ENCODE measurements around the gene ADIRF. TPM values are rescaled to one million over a fixed set of nuclear protein-coding genes. Genes with fewer than 3 reads are reported as not detected.
"Not testable (repeated sequence)": the region's sequence is repeated elsewhere in the genome, so short reads cannot be mapped to it uniquely, and the experiment has no call there.

Gene ADIRF
- total RNA-seq, 2 donors from 2014 or later, result 0.53 TPM; not detected in 1

- no peak for TF ChIP-seq CTCF (conservative IDR thresholded peaks at IDR 0.05)
- Histone ChIP-seq H3K9me3 (ENCODE audit: control insufficient read depth, low read length) (no peaks in the 10 kb centered on the region), H3K27ac (ENCODE audit: low read depth, low read length) (no peak overlapping the region), H3K4me3 (ENCODE audit: low read length) (no peak overlapping the region), H3K4me1 (ENCODE audit: control insufficient read depth, insufficient read depth, low read length) (no peaks in the 10 kb centered on the region), H3K9ac (ENCODE audit: extremely low read depth, low read length, poor library complexity, severe bottlenecking) (no peak overlapping the region), H3K36me3 (ENCODE audit: control insufficient read depth, insufficient read depth, low read length) (no peaks in the 10 kb centered on the region), H3K27me3 (ENCODE audit: control insufficient read depth, insufficient read depth, low read length, poor library complexity, severe bottlenecking) (no peaks in the 10 kb centered on the region)
- Mint-ChIP-seq H3K27ac (no peak overlapping the region), H3K36me3 (ENCODE audit: low read depth) (no peaks in the 10 kb centered on the region), H3K4me3 (no peak overlapping the region), H3K9me3 (no peaks in the 10 kb centered on the region), H3K27me3 (ENCODE audit: insufficient read depth) (no peaks in the 10 kb centered on the region), H3K4me1 (no peaks in the 10 kb centered on the region)
- DNase-seq, result no peak
- WGBS, 2 experiments (ENCODE audit: insufficient coverage in 1 of 2, insufficient read length in 1 of 2), result 90% methylated on average over 3 of the region's 3 CpGs; no CpG with 5 or more reads in 1 of the 2 experiments
Observed at GRCh38 chr10:87000491-87000890, 32.2 kb downstream of the ADIRF start.

DNA sequence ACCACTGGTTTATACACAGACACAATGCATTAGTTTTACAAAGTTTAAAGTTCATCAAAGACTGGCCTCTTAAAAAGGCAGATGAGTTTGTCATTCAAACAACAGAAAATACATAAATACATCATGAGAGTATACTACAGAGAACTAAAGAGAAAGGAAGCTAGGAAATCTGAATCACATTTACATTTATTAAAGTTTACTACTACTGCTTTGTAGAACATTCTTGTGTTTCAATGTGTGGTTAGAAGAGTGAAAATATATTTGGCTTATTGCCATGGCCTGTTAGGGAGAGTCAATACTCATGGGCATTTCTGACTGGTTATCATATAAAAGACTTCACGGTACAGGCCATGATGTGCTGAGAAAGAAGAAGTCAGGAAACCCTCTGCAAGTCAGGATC lies 38.8 kb downstream of the ADIRF start:
- not testable (repeated sequence) for DNase-seq; H3K27me3 Mint-ChIP-seq (ENCODE audit: insufficient read depth); H3K27ac Mint-ChIP-seq; H3K27ac ChIP-seq (ENCODE audit: low read depth, low read length); H3K4me1 ChIP-seq (ENCODE audit: control insufficient read depth, insufficient read depth, low read length); H3K27me3 ChIP-seq (ENCODE audit: control insufficient read depth, insufficient read depth, low read length, poor library complexity, severe bottlenecking); H3K4me3 ChIP-seq (ENCODE audit: low read length); H3K9ac ChIP-seq (ENCODE audit: extremely low read depth, low read length, poor library complexity, severe bottlenecking); H3K4me1 Mint-ChIP-seq; H3K9me3 ChIP-seq (ENCODE audit: control insufficient read depth, low read length); H3K36me3 Mint-ChIP-seq (ENCODE audit: low read depth); H3K4me3 Mint-ChIP-seq; H3K36me3 ChIP-seq (ENCODE audit: control insufficient read depth, insufficient read depth, low read length); H3K9me3 Mint-ChIP-seq
- no CpG with 5 or more reads among the region's 1 CpG for WGBS, 2 experiments (ENCODE audit: insufficient coverage in 1 of 2, insufficient read length in 1 of 2)

GRCh38 chr10:87007674-87008073 lies 39.4 kb downstream of the ADIRF start:
- H3K36me3 Mint-ChIP-seq (ENCODE audit: low read depth); H3K36me3 ChIP-seq (ENCODE audit: control insufficient read depth, insufficient read depth, low read length); H3K4me1 Mint-ChIP-seq; H3K27ac Mint-ChIP-seq; H3K4me3 Mint-ChIP-seq; H3K4me1 ChIP-seq (ENCODE audit: control insufficient read depth, insufficient read depth, low read length); H3K4me3 ChIP-seq (ENCODE audit: low read length); H3K27me3 ChIP-seq (ENCODE audit: control insufficient read depth, insufficient read depth, low read length, poor library complexity, severe bottlenecking); DNase-seq; H3K27me3 Mint-ChIP-seq (ENCODE audit: insufficient read depth); H3K9me3 Mint-ChIP-seq; H3K9me3 ChIP-seq (ENCODE audit: control insufficient read depth, low read length); H3K27ac ChIP-seq (ENCODE audit: low read depth, low read length); H3K9ac ChIP-seq (ENCODE audit: extremely low read depth, low read length, poor library complexity, severe bottlenecking): not testable (repeated sequence)
- 89 to 90% methylated on average over 2 to 3 of the region's 6 CpGs for WGBS, 2 experiments (ENCODE audit: insufficient coverage in 1 of 2, insufficient read length in 1 of 2)

GRCh38 chr10:87008303-87008702 lies 40.0 kb downstream of the ADIRF start:
- H3K4me3 ChIP-seq (ENCODE audit: low read length); H3K27ac ChIP-seq (ENCODE audit: low read depth, low read length); H3K27me3 Mint-ChIP-seq (ENCODE audit: insufficient read depth); H3K4me3 Mint-ChIP-seq; H3K27ac Mint-ChIP-seq; H3K36me3 ChIP-seq (ENCODE audit: control insufficient read depth, insufficient read depth, low read length); H3K9me3 Mint-ChIP-seq; H3K9ac ChIP-seq (ENCODE audit: extremely low read depth, low read length, poor library complexity, severe bottlenecking); H3K9me3 ChIP-seq (ENCODE audit: control insufficient read depth, low read length); H3K36me3 Mint-ChIP-seq (ENCODE audit: low read depth); H3K4me1 ChIP-seq (ENCODE audit: control insufficient read depth, insufficient read depth, low read length); H3K4me1 Mint-ChIP-seq; H3K27me3 ChIP-seq (ENCODE audit: control insufficient read depth, insufficient read depth, low read length, poor library complexity, severe bottlenecking); DNase-seq: not testable (repeated sequence)
- 97 to 100% methylated on average over 1 to 5 of the region's 7 CpGs for WGBS, 2 experiments (ENCODE audit: insufficient coverage in 1 of 2, insufficient read length in 1 of 2)

DNA sequence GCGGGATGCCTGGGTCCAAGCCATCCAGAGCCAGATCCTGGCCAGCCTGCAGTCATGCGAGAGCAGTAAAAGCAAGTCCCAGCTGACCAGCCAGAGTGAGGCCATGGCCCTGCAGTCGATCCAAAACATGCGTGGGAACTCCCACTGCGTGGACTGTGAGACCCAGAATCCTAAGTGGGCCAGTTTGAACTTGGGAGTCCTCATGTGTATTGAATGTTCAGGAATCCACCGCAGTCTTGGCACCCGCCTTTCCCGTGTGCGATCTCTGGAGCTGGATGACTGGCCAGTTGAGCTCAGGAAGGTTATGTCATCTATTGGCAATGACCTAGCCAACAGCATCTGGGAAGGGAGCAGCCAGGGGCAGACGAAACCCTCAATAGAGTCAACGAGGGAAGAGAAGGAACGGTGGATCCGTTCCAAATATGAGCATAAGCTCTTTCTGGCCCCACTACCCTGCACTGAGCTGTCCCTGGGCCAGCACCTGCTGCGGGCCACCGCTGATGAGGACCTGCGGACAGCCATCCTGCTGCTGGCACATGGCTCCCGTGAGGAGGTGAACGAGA lies 40.9 kb downstream of the ADIRF start:
- not testable (repeated sequence) for H3K36me3 ChIP-seq (ENCODE audit: control insufficient read depth, insufficient read depth, low read length); H3K4me3 Mint-ChIP-seq; H3K4me1 Mint-ChIP-seq; H3K27ac ChIP-seq (ENCODE audit: low read depth, low read length); H3K27ac Mint-ChIP-seq; H3K9me3 ChIP-seq (ENCODE audit: control insufficient read depth, low read length); H3K27me3 Mint-ChIP-seq (ENCODE audit: insufficient read depth); H3K9ac ChIP-seq (ENCODE audit: extremely low read depth, low read length, poor library complexity, severe bottlenecking); H3K9me3 Mint-ChIP-seq; DNase-seq; H3K27me3 ChIP-seq (ENCODE audit: control insufficient read depth, insufficient read depth, low read length, poor library complexity, severe bottlenecking); H3K4me3 ChIP-seq (ENCODE audit: low read length); H3K36me3 Mint-ChIP-seq (ENCODE audit: low read depth); H3K4me1 ChIP-seq (ENCODE audit: control insufficient read depth, insufficient read depth, low read length)
- WGBS, 2 experiments (ENCODE audit: insufficient coverage in 1 of 2, insufficient read length in 1 of 2), result 94 to 100% methylated on average over 2 to 16 of the region's 18 CpGs

GRCh38 chr10:87013528-87013927 lies 45.2 kb downstream of the ADIRF start:
- WGBS, 2 experiments (ENCODE audit: insufficient coverage in 1 of 2, insufficient read length in 1 of 2), result no CpG with 5 or more reads among the region's 3 CpGs
- H3K4me3 Mint-ChIP-seq; H3K27me3 Mint-ChIP-seq (ENCODE audit: insufficient read depth): not testable (repeated sequence)

More at GRCh38 chr10:87013528-87013927, 45.2 kb downstream of the ADIRF start:
- H3K4me3 ChIP-seq (ENCODE audit: low read length); H3K27ac ChIP-seq (ENCODE audit: low read depth, low read length); H3K27me3 ChIP-seq (ENCODE audit: control insufficient read depth, insufficient read depth, low read length, poor library complexity, severe bottlenecking); H3K36me3 Mint-ChIP-seq (ENCODE audit: low read depth); H3K4me1 ChIP-seq (ENCODE audit: control insufficient read depth, insufficient read depth, low read length); H3K9ac ChIP-seq (ENCODE audit: extremely low read depth, low read length, poor library complexity, severe bottlenecking); H3K9me3 Mint-ChIP-seq; H3K9me3 ChIP-seq (ENCODE audit: control insufficient read depth, low read length); H3K27ac Mint-ChIP-seq; H3K4me1 Mint-ChIP-seq; H3K36me3 ChIP-seq (ENCODE audit: control insufficient read depth, insufficient read depth, low read length); DNase-seq: not testable (repeated sequence)
